Measurements from ENCODE around the gene LURAP1L.

Gene LURAP1L

DNA sequence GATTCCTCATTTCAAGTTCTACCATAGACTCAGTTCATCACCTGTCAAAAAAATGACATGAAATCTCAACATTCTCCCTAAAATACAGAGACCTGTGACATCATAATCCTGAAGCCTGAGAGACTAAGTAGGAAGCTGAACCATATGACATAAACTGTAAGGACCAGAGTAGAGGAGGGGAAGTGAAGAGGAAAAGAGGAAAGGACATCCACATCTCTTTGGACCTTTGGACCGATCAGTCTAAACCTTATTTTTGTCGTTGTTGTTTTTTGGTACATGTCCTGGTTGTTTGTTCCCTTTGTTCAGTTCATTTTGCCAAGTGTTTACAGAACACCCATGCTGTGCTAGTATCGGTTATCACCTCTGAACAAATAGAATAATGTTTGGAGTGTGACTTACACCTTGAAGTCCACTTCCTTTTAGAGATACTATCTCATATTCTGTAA, 41.9 kb downstream of the LURAP1L start:
- Mint-ChIP-seq H3K4me3 (no peak overlapping the region), H3K9me3 (no peaks in the 10 kb centered on the region), H3K27ac (no peak overlapping the region), H3K4me1 (no peaks in the 10 kb centered on the region), H3K27me3 (no peaks in the 10 kb centered on the region), H3K36me3 (no peaks in the 10 kb centered on the region)

DNA sequence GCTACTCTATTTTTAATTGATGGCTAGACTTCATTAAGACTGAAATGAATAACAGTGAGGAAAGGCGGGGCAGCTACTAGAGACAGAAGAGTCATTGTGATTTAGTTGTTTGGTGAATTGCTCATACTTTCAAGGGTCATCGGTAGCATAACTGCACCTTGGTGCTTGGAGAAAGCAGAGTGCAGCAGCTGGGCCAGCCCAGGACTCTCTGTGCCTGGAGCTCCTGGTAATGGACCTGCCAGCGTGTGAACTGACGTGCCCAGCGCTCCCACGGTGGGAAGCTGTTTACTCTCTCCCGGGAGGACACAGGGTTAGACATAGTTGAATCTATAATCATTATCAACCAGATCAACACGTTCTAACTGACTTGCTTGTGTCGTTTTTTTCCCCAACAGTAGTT, 42.9 kb downstream of the LURAP1L start:
- H3K27ac Mint-ChIP-seq: no peak overlapping the region
- H3K4me3 Mint-ChIP-seq: no peak overlapping the region
- H3K9me3 Mint-ChIP-seq: no peaks in the 10 kb centered on the region
- H3K36me3 Mint-ChIP-seq: no peaks in the 10 kb centered on the region
- H3K4me1 Mint-ChIP-seq: no peaks in the 10 kb centered on the region
- H3K27me3 Mint-ChIP-seq: no peaks in the 10 kb centered on the region

DNA sequence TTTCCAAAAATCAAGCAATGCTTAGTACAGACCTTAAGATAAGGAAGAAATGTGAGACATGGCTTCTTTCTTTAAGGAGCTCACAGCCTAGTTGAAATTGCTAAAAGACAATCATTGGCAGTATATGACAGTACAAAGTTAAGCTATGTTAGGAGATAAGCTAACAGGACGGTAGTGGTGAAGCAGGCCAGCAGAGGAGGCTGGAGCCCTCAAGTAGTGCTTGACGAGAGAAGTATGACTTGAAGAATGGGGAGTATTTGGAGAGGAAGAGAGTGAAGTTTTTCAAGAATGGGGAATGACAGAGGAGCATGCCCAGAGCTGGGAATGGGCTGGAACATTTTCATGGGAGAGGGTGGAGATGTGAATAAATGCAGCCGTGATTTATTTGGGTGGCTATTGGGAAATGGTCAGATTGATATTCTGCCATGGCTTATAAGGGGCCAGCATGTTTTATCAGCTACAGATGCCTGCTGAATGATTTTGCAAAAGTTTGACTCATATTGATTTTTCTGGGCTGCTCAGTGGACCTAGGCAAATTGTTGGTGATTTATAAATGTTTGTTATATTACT, 43.7 kb downstream of the LURAP1L start:
- Mint-ChIP-seq H3K27ac (no peak overlapping the region), H3K9me3 (no peaks in the 10 kb centered on the region), H3K27me3 (no peaks in the 10 kb centered on the region), H3K36me3 (no peaks in the 10 kb centered on the region), H3K4me1 (no peaks in the 10 kb centered on the region), H3K4me3 (no peak overlapping the region)

DNA sequence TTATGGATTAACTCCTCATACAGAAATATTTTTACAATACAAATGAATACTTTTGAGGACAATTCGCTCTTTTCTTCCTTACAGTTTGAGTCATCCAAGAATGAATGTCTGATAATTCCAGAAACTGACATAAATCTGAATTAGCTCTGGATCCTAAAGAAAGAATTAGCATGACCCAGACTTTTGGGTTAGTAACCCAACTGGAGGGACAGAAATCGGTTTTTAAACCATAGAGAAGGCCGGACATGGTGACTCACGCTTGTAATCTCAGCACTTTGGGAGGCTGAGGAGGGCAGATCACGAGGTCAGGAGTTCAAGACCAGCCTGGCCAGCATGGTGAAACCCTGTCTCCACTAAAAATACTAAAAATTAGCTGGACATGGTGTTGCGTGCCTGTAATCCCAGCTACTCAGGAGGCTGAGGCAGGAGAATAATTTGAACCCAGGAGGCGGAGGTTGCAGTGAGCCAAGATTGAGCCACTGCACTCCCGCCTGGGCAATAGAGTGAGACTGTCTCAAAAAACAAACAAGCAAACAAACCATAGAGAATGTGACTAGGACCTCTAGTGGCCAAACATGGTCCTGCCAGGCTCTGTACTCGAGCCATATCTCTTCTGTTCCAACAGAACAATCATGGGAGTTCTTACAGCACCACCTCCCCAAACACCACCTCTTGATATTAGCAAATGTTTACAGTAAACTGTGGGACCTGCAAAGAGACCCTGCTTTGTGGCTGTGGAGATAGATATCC, 44.8 kb downstream of the LURAP1L start:
- Mint-ChIP-seq H3K4me1 (no peaks in the 10 kb centered on the region), H3K27me3 (no peaks in the 10 kb centered on the region), H3K27ac (no peak overlapping the region), H3K4me3 (no peak overlapping the region), H3K36me3 (no peaks in the 10 kb centered on the region), H3K9me3 (no peaks in the 10 kb centered on the region)

DNA sequence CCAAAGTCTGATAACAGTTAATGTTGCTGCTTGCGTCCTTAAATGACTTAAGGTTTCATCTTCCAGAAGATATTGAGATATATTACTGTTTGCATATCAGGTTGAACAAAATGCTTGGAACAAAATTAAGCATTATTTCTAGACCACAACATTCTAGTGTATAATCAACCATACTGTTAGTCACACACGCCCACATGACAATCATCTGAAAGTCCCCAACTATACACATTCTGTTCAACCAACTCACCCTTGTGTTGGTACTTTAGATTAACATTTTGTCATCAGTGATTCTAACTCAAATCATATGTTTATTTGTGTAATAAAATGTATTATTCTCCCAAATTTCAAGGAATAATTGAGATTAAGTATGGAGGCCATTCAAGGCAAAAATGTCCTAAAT, 47.3 kb downstream of the LURAP1L start:
- no peak overlapping the region for H3K27ac Mint-ChIP-seq
- no peak overlapping the region for H3K4me3 Mint-ChIP-seq
- no peaks in the 10 kb centered on the region for H3K36me3 Mint-ChIP-seq
- no peaks in the 10 kb centered on the region for H3K9me3 Mint-ChIP-seq
- no peaks in the 10 kb centered on the region for H3K4me1 Mint-ChIP-seq
- H3K27me3 Mint-ChIP-seq: no peaks in the 10 kb centered on the region

DNA sequence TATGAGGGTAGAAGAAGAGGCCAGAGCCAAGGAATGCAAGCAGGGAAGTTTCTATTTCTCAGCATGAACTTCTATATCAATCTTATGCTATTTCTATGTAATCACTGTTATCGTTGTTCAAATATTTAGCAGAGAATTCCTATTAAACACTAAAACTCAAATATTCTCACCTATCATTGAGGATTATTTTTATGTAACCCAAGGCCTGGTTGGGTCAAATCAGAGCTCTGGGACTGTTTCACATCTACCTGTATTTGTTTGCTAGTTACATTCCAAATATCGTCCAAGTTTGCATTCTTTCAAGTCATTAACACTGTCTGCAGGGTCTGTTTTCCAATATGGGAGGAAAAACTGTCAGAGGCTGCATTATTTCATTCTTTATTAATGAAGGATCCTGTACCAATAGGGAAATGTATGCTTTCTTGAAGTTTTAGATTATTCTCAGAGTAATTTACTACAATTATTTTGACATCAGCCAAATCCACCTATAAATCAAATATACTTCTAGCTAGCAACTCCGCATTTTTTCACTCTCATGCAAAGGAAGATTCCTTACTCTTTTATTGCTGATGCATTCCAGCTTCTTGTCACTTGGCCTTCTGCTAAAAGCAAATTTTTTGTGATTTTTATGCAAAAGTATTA, 52.2 kb downstream of the LURAP1L start:
- H3K36me3 Mint-ChIP-seq: no peaks in the 10 kb centered on the region
- H3K27ac Mint-ChIP-seq: no peak overlapping the region
- no peaks in the 10 kb centered on the region for H3K27me3 Mint-ChIP-seq
- H3K4me3 Mint-ChIP-seq: no peak overlapping the region
- no peaks in the 10 kb centered on the region for H3K4me1 Mint-ChIP-seq
- no peaks in the 10 kb centered on the region for H3K9me3 Mint-ChIP-seq

DNA sequence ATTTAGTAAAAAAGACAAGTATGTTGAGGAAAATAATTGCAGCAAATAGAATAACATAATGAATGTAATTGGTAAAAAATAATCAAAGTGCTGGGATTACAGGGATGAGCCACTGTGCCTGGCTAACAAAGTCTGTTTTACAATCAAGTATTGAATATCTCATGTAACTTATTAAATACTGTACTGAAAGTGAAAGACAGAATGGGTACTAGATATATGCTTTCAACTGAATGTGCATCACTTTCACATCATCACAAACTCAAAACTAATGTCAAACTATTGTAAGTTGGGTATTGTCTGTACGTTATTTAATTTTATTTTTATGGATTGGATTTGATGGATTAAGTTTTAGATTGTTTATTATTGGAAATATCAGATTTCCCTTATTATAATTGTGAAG, 58.9 kb downstream of the LURAP1L start:
- Mint-ChIP-seq H3K4me1 (no peaks in the 10 kb centered on the region), H3K9me3 (peaks cover 13% of the 10 kb centered on the region), H3K4me3 (no peak overlapping the region), H3K36me3 (no peaks in the 10 kb centered on the region), H3K27me3 (no peaks in the 10 kb centered on the region), H3K27ac (no peak overlapping the region)

DNA sequence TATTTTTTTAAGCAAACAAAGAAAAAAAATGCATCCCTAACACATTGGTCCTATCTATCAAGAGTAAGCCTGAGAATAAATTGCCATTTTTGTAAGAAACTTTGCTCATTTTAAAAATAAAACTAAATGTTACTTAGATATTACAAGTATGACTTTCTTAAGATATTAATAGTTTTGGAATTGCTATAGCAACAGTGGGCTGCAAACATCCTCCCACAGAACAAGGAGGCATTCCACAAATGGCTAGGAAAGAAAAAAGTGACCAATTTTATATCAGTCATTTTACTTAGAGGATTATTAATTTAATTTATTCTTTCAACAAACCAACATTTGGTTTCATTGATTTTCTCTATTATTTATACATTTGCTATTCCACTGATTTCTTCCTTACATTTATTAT, 63.7 kb downstream of the LURAP1L start:
- H3K4me1 Mint-ChIP-seq: no peaks in the 10 kb centered on the region
- no peak overlapping the region for H3K27ac Mint-ChIP-seq
- H3K4me3 Mint-ChIP-seq: no peak overlapping the region
- H3K36me3 Mint-ChIP-seq: no peaks in the 10 kb centered on the region
- no peaks in the 10 kb centered on the region for H3K27me3 Mint-ChIP-seq
- peaks cover 13% of the 10 kb centered on the region for H3K9me3 Mint-ChIP-seq

DNA sequence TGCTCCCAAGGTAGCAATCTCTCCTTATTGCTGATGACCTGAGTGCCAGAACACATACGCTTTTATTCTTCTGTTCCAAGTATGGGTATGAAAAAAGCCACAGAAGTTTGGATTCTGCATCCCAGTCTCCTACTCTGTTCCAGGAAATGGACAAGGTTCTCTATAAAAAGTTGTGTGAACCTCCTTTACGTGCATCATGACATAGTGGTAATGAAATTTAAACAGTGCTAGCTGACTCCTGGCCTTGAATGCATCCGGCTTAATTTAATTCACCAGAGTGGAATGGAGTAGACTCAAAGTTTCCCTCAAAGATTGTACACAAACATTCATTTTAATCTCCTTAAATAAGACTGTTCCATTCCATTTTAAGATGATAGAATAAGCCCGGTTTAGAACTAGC, 68.9 kb downstream of the LURAP1L start:
- Mint-ChIP-seq H3K4me3 (no peak overlapping the region), H3K27me3 (no peaks in the 10 kb centered on the region), H3K27ac (no peak overlapping the region), H3K36me3 (no peaks in the 10 kb centered on the region), H3K9me3 (no peaks in the 10 kb centered on the region), H3K4me1 (no peaks in the 10 kb centered on the region)

DNA sequence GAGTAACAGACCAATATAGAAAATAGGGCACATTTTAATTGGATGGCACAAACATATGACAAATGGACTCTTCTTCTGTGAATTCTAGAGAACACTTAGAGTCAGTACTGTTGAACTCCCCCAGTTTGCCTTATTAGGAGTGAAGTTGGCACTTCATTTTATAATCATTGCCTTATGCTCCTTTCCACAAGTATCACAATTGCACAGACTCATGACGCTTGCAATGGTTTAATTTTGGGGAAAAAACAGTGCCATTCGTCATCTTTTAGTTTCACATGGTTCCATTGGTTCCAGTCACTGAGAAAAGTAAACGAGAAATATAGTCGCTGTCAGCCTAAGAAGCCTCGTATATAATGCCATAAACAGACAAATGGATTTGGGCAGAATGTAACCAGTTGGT, 71.2 kb downstream of the LURAP1L start:
- H3K36me3 Mint-ChIP-seq: no peaks in the 10 kb centered on the region
- no peaks in the 10 kb centered on the region for H3K27me3 Mint-ChIP-seq
- H3K27ac Mint-ChIP-seq: no peak overlapping the region
- H3K4me3 Mint-ChIP-seq: no peak overlapping the region
- H3K9me3 Mint-ChIP-seq: peaks cover 4% of the 10 kb centered on the region
- no peaks in the 10 kb centered on the region for H3K4me1 Mint-ChIP-seq

DNA sequence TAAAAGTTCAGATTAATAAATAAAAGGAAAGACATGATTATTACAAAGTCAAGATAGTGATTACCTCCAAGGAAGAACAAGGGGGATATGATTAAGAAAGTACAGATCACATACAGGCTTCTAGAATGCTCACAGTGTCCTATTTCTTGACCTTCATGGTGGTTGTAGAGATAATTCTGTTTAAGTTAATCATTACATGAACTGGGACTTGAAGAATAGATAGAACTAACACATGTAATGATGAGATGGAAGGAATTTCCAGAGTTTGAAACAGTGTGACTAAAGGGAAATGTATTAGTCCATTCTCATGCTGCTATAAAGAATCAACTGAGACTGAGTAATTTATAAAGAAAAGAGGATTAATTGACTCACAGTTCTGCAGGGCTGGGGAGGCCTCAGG, 72.7 kb downstream of the LURAP1L start:
- Mint-ChIP-seq H3K9me3 (peaks cover 4% of the 10 kb centered on the region), H3K4me3 (no peak overlapping the region), H3K4me1 (no peaks in the 10 kb centered on the region), H3K36me3 (no peaks in the 10 kb centered on the region), H3K27ac (no peak overlapping the region), H3K27me3 (no peaks in the 10 kb centered on the region)

DNA sequence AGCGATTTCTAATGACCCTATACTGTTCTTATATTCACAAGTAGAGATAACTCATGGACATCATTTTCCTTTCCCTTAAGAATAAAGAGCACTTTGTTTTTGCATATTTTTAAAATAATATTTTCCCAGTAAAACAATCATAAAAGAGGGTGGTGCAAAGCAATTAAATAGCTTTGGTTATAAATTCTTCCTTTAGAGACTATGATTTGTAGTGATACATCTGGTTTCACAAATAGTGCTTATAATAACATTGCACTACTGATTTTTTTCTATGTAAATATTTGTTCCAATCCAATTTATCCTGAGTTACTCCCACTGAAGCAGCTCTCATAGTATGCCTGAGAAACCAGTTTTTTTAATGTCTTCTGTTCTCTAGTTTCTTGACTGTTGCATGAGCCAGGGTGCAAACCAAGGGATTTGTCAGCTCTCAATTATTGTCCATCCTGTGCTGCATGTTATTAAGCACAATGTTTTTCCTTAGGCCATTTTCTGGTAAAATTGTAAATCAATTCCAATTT, 74.7 kb downstream of the LURAP1L start:
- Mint-ChIP-seq H3K4me1 (no peaks in the 10 kb centered on the region), H3K27ac (no peak overlapping the region), H3K4me3 (no peak overlapping the region), H3K36me3 (no peaks in the 10 kb centered on the region), H3K9me3 (peaks cover 4% of the 10 kb centered on the region), H3K27me3 (no peaks in the 10 kb centered on the region)

DNA sequence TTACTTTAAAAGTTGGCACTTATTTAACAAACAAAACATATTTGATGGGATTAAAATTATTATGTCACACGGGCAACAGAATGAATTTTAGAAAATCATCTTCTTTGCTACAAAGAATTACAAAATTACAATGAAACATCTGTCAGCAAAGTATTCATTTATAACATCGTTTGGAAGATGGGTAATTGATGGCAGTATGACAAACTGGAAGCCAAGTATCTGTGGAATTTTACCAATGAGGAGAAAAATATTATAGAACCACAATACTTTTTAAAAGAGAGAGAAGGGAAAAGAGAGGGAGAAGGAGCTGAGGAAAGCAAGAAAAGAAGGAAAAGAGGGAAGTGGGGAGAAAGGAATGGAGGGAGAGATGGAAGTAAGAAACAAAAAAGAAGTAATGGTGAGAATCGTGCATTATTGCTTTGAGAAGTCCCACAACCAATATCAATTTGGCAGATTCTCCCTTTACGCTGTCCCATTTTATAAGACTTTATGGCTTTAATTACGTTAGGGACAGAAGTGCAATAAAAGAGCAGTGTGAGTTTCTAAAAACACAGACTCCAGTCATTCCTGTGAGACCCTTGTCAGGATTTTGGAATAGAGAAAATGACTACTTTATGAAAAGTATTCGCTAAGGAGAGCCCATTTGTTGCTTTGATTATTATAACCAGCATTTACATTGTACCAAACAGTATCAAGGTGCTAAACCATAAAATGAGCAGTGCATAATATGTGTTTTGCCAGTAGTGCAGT, 76.7 kb downstream of the LURAP1L start:
- Mint-ChIP-seq H3K4me1 (no peaks in the 10 kb centered on the region), H3K27ac (no peak overlapping the region)

DNA sequence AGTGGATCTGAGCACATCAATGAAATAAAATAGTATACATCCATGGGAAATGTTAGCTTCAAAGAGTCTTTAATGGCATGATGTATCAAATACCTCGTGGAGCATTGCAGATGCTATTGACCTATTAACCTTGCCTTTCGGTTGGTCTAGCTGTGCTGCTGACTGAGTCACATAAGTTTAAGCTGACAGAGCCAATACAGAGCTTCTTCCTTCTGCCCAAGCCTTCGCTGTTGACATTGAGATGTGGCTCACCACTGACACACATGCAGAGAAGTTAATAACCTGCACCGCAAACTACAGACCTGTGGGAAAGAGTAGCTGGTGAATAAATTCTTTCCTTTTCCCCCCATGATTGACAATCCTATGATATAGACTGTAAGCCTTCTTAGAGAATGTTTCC, 78.2 kb downstream of the LURAP1L start:
- no peaks in the 10 kb centered on the region for H3K36me3 Mint-ChIP-seq
- peaks cover 4% of the 10 kb centered on the region for H3K9me3 Mint-ChIP-seq

More for the DNA sequence above, 76.7 kb downstream of the LURAP1L start:
- Mint-ChIP-seq H3K4me3 (no peak overlapping the region), H3K27me3 (no peaks in the 10 kb centered on the region), H3K36me3 (no peaks in the 10 kb centered on the region), H3K9me3 (peaks cover 4% of the 10 kb centered on the region)

DNA sequence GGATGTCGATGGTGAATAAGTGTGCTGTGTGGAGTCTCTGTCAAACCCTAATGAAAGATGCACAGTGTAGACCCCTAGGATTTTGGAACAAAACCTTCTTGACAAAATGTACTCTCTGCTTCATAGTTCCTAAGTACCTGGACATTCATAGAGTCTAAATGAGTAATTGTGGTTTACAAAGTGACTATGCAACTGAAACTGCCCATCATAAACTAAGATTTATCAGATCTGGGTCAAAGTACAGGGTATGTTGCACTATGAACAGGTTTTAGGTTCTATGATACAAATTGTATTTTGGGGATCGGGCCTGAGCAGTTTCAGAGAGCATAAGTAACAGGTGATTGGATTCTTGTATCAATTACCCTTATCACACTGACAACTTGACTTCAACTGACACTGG, 79.4 kb downstream of the LURAP1L start:
- Mint-ChIP-seq H3K27ac (no peak overlapping the region), H3K36me3 (no peaks in the 10 kb centered on the region), H3K4me1 (no peaks in the 10 kb centered on the region), H3K4me3 (no peak overlapping the region), H3K27me3 (no peaks in the 10 kb centered on the region), H3K9me3 (peaks cover 4% of the 10 kb centered on the region)

More for the DNA sequence above, 78.2 kb downstream of the LURAP1L start:
- H3K27ac Mint-ChIP-seq: no peak overlapping the region
- no peak overlapping the region for H3K4me3 Mint-ChIP-seq
- no peaks in the 10 kb centered on the region for H3K4me1 Mint-ChIP-seq
- no peaks in the 10 kb centered on the region for H3K27me3 Mint-ChIP-seq

DNA sequence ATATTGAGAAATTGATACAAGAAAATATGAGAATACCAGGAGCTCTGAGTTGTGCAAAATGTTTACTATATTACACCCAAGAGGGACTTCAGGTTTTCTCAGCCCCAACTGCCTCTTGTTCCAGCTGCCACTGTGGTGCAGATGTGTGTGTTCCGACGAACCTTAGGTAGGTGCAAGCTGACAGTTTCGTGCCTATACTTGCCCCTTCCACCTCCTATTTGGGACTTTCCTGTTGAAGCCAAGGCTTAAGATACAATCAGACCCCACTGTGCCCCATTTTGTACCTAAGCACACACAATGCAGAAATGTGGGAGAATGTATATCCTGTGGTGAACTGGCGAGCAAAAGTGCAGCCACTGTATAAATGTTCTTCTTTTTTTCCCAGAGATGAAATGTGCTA, 80.2 kb downstream of the LURAP1L start:
- Mint-ChIP-seq H3K4me1 (no peaks in the 10 kb centered on the region), H3K9me3 (peaks cover 4% of the 10 kb centered on the region), H3K27ac (no peak overlapping the region), H3K27me3 (no peaks in the 10 kb centered on the region), H3K4me3 (no peak overlapping the region), H3K36me3 (no peaks in the 10 kb centered on the region)

All from activated naive CD4-positive, alpha-beta T cell treated with anti-CD3 and anti-CD28 coated beads, Interleukin-2, amount 50 U/mL, for 24 hours (primary cell).